VCaP (cell line): Measurements from ENCODE around the gene IL32.
"Not testable (repeated sequence)": the region's sequence is repeated elsewhere in the genome, so short reads cannot be mapped to it uniquely, and the experiment has no call there.

Experiments used
- H3K27ac ChIP-seq: fragments of 450-650 bp; 2 replicates; pipeline ENCODE4 v1.5.1; 2017
- CTCF ChIP-seq: fragments of 450-650 bp; conservative IDR thresholded peaks from 2 replicates; pipeline ENCODE4 v1.5.1; 2017; ENCODE audit warnings: mild to moderate bottlenecking, moderate library complexity

The IL32 gene

GRCh38 chr16:3073448-3073847, 8.0 kb downstream of the IL32 start:
- no peak for TF ChIP-seq CTCF

GRCh38 chr16:3074860-3075522, 9.6 kb downstream of the IL32 start:
- H3K27ac ChIP-seq, result no peak overlapping the region
- no peak for TF ChIP-seq CTCF

More at GRCh38 chr16:3073448-3073847, 8.0 kb downstream of the IL32 start:
- no peak overlapping the region for H3K27ac ChIP-seq

DNA sequence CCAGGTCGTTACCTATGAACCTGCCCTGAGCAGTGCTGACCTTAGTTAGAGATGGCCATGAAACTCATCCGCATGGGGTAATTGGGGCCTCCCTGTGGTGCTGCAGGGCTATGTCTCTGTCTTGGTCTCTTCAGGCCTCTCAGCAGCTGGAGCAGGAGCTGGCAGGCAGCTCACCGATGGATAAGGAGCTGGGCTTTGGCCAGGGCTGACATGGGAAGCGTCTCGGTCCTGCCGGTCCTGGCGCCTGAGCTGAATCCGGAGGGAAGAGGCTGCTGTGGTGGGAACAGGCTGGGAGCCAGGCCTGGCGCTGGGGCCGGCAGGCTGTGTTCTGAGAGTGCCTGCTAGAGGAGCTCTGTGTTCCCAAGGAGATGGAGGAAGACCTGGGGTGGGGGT, 10.1 kb downstream of the IL32 start:
- H3K27ac ChIP-seq, result no peak overlapping the region
- TF ChIP-seq CTCF, result no peak

DNA sequence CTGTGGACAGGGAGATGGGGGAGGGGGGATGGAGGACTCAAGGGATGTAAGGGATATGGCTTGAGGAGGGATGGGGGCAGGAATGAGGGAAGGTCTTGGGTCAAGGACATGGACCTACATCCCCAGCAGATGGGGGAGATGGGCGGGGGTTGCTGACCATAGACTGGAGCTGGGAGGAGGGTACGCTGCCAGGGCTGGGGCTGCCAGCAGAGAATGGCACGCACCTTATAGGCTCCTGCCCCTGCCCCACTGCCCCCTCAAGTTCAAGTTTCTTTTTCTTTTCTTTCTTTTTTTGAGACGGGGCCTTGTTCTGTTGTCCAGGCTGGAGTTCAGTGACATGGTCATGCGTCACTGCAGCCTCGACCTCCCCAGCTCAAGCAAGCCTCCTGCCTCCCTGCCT, 10.5 kb downstream of the IL32 start:
- H3K27ac ChIP-seq, result not testable (repeated sequence)

- H3K27ac ChIP-seq, result no peak overlapping the region
Observed at GRCh38 chr16:3076577-3076976, 11.1 kb downstream of the IL32 start.

DNA sequence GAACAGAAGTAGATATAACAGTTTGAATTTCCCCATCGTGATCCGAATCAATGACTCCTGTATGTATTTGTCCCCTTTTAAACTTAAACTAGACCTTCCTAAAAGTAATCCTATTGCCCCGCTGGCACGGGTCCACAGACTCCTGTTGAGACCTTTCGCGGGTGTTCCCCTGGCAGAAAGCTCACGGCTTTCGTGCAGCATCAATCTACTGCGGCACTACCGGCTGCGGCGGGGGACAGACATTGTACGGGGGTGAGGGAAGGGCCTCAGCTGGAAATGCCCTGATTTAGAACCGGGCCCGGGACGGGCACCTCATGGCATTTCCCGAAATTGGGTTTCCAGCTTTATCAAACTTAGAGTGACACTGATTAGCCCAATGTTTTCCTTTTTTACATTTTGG, 14.6 kb downstream of the IL32 start:
- H3K27ac ChIP-seq, result no peak overlapping the region
- no peak for TF ChIP-seq CTCF

More at GRCh38 chr16:3076577-3076976, 11.1 kb downstream of the IL32 start:
- TF ChIP-seq CTCF, result no peak

DNA sequence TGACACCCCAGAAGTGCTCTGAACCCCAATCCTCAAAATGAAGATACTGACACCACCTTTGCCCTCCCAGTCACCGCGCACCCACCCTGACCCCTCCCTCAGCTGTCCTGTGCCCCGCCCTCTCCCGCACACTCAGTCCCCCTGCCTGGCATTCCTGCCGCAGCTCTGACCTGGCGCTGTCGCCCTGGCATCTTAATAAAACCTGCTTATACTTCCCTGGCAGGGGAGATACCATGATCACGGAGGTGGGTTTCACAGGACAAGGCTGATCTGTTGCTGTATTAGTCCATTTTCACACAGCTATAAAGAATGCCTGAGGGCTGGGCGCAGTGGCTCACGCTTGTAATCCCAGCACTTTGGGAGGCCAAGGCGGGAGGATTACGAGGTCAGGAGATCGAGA, 16.5 kb downstream of the IL32 start:
- not testable (repeated sequence) for H3K27ac ChIP-seq

DNA sequence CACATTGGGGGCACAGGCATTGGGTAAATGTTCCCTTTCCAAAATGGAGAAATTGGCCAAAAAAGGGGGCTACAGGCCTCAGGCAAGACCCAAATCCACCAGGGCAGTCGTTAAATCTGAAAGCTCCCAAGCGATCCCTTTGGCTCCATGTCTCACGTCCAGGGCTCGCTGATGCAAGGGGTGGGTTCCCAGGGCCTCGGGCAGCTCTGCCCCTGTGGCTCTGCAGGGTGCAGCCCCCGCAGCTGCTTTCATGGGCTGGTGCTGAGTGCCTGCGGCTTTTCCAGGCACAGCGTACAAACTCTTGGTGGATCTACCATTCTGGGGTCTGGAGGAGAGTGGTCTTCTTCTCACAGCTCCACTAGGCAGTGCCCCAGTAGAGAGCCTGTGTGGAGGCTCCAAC, 18.0 kb downstream of the IL32 start:
- H3K27ac ChIP-seq, result not testable (repeated sequence)

DNA sequence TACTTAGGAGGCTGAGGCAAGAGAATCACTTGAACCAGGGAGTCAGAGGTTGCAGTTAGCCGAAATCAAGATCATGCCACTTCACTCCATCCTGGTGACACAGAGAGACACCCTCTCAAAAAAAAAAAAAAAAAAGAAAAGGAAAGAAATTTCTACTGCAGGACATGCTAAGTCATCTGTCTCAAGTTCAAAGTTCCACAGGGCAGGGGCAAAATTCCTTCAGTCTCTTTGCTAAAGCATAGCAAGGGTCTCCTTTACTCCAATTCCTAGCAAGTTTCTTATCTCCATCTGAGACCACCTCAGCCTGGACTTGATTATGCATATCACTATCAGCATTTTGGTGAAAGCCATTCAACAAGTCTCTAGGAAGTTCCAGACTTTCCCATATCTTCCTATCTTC, 19.1 kb downstream of the IL32 start:
- no peak for TF ChIP-seq CTCF
- H3K27ac ChIP-seq, result no peak overlapping the region
